Ovary (tissue), 3 donors: ENCODE results near the gene CYGB.
"Not testable (repeated sequence)": the region's sequence is repeated elsewhere in the genome, so short reads cannot be mapped to it uniquely, and the experiment has no call there.

Experiments used
- CTCF ChIP-seq, 3 donors: fragments of 450-650 bp in 2 of 3; fragments of 200-600 bp in 1 of 3; IDR thresholded peaks; one replicate each; pipeline versions ENCODE4 v1.5.1 to v1.8.0; 2016 to 2022; ENCODE audit warnings: antibody characterized with exemption in 3 of 3, mild to moderate bottlenecking in 1 of 3
- POLR2A ChIP-seq: fragments of 450-650 bp; IDR thresholded peaks from one replicate; pipeline ENCODE4 v1.6.1; 2017; ENCODE audit warnings: antibody characterized with exemption, mild to moderate bottlenecking, moderate library complexity
- donor health status: DM: no; HTN: no; CAD: no.

DNA sequence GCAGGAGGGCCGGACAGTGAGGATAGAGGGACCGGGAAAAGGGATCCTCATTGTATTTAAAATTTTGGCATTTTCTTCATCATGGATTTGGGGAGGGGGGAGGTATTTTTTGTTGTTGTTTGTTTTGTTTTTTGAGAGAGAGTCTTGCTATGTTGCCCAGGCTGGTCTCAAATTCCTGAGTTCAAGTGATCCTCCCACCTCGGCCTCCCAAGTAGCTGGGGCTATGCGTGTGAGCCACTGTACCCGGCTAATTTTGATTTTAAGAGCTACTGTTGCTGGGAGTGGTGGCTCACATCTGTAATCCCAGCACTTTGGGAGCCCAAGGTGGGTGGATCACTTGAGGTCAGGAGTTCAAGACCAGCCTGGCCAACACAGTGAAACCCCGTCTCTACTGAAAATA, 23.2 kb downstream of the CYGB start:
- not testable (repeated sequence) for TF ChIP-seq CTCF (IDR thresholded peaks at IDR 0.05); POLR2A
